OCI-LY3 (cell line): ENCODE data around the gene SPDYC.

Experiments used
- EZH2phosphoT487 ChIP-seq: fragments of 200-600 bp; shearing (Covaris generic); IDR thresholded peaks from 2 replicates; pipeline ENCODE4 v1.6.1; 2018; ENCODE audit warnings: antibody characterized with exemption, mixed run types, low read depth
- TF ChIP-seq, protein P1 (sequence below): fragments of 200-600, 300-600 bp; sonication (generic); IDR thresholded peaks from 2 replicates; pipeline ENCODE4 v1.5.1; 2014; ENCODE audit warnings: antibody characterized with exemption, low read length, low read depth

DNA sequence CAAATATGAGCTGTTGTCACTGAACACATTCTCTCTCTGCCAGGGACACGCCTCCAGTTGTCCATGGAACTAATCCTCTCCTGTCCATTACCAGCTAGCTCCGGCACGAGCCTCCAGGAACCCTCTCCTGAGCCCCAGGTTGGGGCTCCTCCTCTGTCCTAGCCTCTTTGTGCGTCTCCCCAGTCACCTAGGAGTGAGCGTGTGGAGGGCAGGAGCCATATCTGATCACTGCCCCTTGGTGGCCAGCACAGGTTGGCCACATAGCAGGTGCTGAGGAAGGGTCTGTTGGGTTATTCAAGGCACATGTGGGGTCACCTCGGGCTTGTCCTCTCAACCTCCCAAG, 38.2 kb upstream of the SPDYC start:
- TF ChIP-seq, protein P1, sequence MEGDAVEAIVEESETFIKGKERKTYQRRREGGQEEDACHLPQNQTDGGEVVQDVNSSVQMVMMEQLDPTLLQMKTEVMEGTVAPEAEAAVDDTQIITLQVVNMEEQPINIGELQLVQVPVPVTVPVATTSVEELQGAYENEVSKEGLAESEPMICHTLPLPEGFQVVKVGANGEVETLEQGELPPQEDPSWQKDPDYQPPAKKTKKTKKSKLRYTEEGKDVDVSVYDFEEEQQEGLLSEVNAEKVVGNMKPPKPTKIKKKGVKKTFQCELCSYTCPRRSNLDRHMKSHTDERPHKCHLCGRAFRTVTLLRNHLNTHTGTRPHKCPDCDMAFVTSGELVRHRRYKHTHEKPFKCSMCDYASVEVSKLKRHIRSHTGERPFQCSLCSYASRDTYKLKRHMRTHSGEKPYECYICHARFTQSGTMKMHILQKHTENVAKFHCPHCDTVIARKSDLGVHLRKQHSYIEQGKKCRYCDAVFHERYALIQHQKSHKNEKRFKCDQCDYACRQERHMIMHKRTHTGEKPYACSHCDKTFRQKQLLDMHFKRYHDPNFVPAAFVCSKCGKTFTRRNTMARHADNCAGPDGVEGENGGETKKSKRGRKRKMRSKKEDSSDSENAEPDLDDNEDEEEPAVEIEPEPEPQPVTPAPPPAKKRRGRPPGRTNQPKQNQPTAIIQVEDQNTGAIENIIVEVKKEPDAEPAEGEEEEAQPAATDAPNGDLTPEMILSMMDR = no peak
- TF ChIP-seq EZH2phosphoT487 = no peak
